DOHH2 (cell line): ENCODE results near the gene AP1B1.
"Not testable (repeated sequence)": the region's sequence is repeated elsewhere in the genome, so short reads cannot be mapped to it uniquely, and the experiment has no call there.

Experiments
- H3F3A ChIP-seq: fragments of 200-600 bp; sonication (generic), shearing (Covaris generic); 2 replicates; pipeline ENCODE4 v1.6.0; 2016; ENCODE audit warnings: antibody characterized with exemption, mild to moderate bottlenecking; ENCODE audit not compliant: control insufficient read depth, insufficient read depth
- H3K27ac ChIP-seq: fragments of 200-600 bp; sonication (generic); 2 replicates; pipeline ENCODE4 v1.5.1; 2014; ENCODE audit warnings: low read depth, mild to moderate bottlenecking, low read length, moderate library complexity
- H3K27me3 ChIP-seq: fragments of 200-600 bp; sonication (generic); 2 replicates; pipeline ENCODE4 v1.6.1; 2014; ENCODE audit warnings: mild to moderate bottlenecking, low read length, mixed read lengths; ENCODE audit not compliant: control insufficient read depth
- H3K36me3 ChIP-seq: fragments of 200-600 bp; sonication (generic); 2 replicates; pipeline ENCODE4 v1.6.1; 2014; ENCODE audit warnings: mild to moderate bottlenecking, low read length, moderate library complexity, mixed read lengths; ENCODE audit not compliant: control insufficient read depth
- H3K4me1 ChIP-seq: fragments of 200-600 bp; sonication (generic); 2 replicates; pipeline ENCODE4 v1.6.1; 2014; ENCODE audit warnings: mild to moderate bottlenecking, low read length, mixed read lengths; ENCODE audit not compliant: control insufficient read depth
- H3K4me2 ChIP-seq: fragments of 200-600 bp; sonication (generic); 2 replicates; pipeline ENCODE4 v1.6.0; 2014; ENCODE audit warnings: mild to moderate bottlenecking, low read length, moderate library complexity
- H3K4me3 ChIP-seq: fragments of 200-600 bp; sonication (generic); 2 replicates; pipeline ENCODE4 v1.5.1; 2014; ENCODE audit warnings: mild to moderate bottlenecking, low read length, mixed read lengths
- H3K79me2 ChIP-seq: fragments of 200-600 bp; sonication (generic); 2 replicates; pipeline ENCODE4 v1.6.1; 2014; ENCODE audit warnings: mild to moderate bottlenecking, low read length, mixed read lengths; ENCODE audit not compliant: control insufficient read depth
- H3K9me2 ChIP-seq: fragments of 200-600 bp; sonication (generic); replicated peaks from 2 replicates; pipeline ENCODE4 v1.6.1; 2014; ENCODE audit warnings: mild to moderate bottlenecking, low read length, mixed read lengths; ENCODE audit not compliant: control insufficient read depth
- H3K9me3 ChIP-seq: fragments of 200-600 bp; sonication (generic); 2 replicates; pipeline ENCODE4 v1.6.1; 2014; ENCODE audit warnings: antibody characterized with exemption, low read length, mixed read lengths; ENCODE audit not compliant: control insufficient read depth, insufficient read depth
- H4K20me1 ChIP-seq: fragments of 200-600 bp; sonication (generic); 2 replicates; pipeline ENCODE4 v1.6.0; 2014; ENCODE audit warnings: low read depth, mild to moderate bottlenecking, antibody characterized with exemption, low read length, moderate library complexity; ENCODE audit not compliant: control insufficient read depth, insufficient read depth
- EZH2phosphoT487 ChIP-seq: fragments of 200-600 bp; sonication (generic); IDR thresholded peaks from 2 replicates; pipeline ENCODE4 v1.6.1; 2017; ENCODE audit warnings: borderline replicate concordance, mild to moderate bottlenecking, antibody characterized with exemption, low read length, moderate library complexity, mixed read lengths
- TF ChIP-seq, protein P1 (sequence below): fragments of 200-600 bp; sonication (generic); IDR thresholded peaks from one replicate; pipeline ENCODE4 v1.5.1; 2014; ENCODE audit warnings: antibody characterized with exemption, mild to moderate bottlenecking, low read depth, low read length; ENCODE audit not compliant: poor library complexity, severe bottlenecking

The AP1B1 gene

DNA sequence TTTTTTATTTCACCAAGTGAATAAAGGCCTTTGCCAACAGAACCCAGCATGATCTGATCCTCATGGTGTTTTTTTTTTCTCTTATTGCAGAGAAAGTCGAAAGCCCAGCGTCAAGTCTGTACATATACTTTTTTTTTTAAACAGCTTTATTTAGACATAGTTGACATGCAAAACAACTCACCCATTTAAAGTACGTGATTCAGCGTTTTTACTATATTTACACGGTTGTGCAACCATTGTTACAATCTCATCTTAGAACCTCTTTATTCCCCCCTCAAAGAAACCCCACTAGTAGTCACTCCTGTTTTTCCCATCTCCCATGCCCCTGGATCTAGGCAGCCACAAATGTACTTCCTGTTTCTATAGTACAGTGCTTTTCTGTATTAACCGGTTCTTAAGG lies 20.6 kb upstream of the AP1B1 start:
- Histone ChIP-seq H3K4me3 (no peak overlapping the region), H3K27me3 (peaks cover 13% of the 10 kb centered on the region), H3F3A (peaks cover 4% of the 10 kb centered on the region; the same call in 1 of the 2 replicates), H4K20me1 (no peaks in the 10 kb centered on the region), H3K9me3 (no peaks in the 10 kb centered on the region), H3K4me2 (peak overlapping the region; percentile 2; the same call in 1 of the 2 replicates), H3K79me2 (no peaks in the 10 kb centered on the region), H3K9me2 (no peaks in the 10 kb centered on the region), H3K4me1 (peaks cover 25% of the 10 kb centered on the region), H3K27ac (no peak overlapping the region), H3K36me3 (no peaks in the 10 kb centered on the region)
- TF ChIP-seq, protein P1, sequence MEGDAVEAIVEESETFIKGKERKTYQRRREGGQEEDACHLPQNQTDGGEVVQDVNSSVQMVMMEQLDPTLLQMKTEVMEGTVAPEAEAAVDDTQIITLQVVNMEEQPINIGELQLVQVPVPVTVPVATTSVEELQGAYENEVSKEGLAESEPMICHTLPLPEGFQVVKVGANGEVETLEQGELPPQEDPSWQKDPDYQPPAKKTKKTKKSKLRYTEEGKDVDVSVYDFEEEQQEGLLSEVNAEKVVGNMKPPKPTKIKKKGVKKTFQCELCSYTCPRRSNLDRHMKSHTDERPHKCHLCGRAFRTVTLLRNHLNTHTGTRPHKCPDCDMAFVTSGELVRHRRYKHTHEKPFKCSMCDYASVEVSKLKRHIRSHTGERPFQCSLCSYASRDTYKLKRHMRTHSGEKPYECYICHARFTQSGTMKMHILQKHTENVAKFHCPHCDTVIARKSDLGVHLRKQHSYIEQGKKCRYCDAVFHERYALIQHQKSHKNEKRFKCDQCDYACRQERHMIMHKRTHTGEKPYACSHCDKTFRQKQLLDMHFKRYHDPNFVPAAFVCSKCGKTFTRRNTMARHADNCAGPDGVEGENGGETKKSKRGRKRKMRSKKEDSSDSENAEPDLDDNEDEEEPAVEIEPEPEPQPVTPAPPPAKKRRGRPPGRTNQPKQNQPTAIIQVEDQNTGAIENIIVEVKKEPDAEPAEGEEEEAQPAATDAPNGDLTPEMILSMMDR: no peak
- TF ChIP-seq EZH2phosphoT487: no peak

- not testable (repeated sequence) for H3K79me2 ChIP-seq, H3K9me2 ChIP-seq, H3F3A ChIP-seq, H3K4me2 ChIP-seq, H3K4me3 ChIP-seq, H4K20me1 ChIP-seq, H3K9me3 ChIP-seq, H3K36me3 ChIP-seq, H3K27ac ChIP-seq, H3K4me1 ChIP-seq
- H3K27me3 ChIP-seq: peaks cover 31% of the 10 kb centered on the region
Observed at GRCh38 chr22:29401538-29401937, 13.2 kb upstream of the AP1B1 start.

DNA sequence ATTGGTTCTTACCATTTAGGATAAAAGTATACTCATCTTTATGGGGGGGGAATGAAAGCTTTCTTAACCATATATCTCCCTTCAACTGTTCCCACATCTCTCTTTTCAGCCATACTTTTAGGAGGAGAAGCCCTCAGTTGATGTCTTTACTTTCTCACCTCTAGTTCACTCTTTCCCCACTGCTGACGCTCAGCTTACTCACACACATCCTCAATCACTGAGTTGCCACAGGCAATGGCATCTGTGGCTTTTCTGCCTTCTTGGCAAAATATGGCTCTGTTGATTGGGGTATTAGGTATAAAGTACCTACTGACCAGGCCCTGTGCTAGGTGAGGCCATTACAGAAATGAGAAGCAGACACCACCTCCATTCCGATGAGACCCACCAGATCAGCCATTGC lies 12.2 kb upstream of the AP1B1 start:
- no peak overlapping the region for H3K4me2 ChIP-seq
- no peaks in the 10 kb centered on the region for H3K4me1 ChIP-seq
- H3K27me3 ChIP-seq: peaks cover 37% of the 10 kb centered on the region
- no peaks in the 10 kb centered on the region for H3K36me3 ChIP-seq
- H3K9me3 ChIP-seq: no peaks in the 10 kb centered on the region
- no peaks in the 10 kb centered on the region for H3K79me2 ChIP-seq
- H3K27ac ChIP-seq: no peak overlapping the region
- H3K4me3 ChIP-seq: no peak overlapping the region
- no peaks in the 10 kb centered on the region for H4K20me1 ChIP-seq
- no peaks in the 10 kb centered on the region for H3K9me2 ChIP-seq
- H3F3A ChIP-seq: no peaks in the 10 kb centered on the region
- TF ChIP-seq, protein P1: no peak
- no peak for TF ChIP-seq EZH2phosphoT487

DNA sequence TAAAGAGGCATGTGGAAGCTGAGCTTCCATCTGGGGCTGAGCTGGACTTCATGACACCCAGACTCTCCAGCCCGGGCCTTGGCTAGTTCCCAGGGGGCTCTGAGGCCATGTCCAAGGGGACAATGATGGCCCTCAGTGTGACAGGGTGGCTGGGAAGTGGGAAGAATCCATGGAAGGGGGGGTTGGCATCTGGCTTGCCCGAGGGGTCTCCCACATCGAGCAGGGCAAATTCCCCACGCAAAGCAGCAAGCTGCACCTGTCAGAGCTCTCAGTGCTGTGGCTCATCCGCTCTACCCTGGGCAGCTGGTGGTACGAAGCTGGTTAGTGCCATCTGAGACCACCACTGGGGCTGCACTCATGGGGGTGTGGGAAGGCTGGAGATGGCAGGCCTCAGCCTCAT lies 9.4 kb upstream of the AP1B1 start:
- peaks cover 10% of the 10 kb centered on the region for H3K4me1 ChIP-seq
- no peak overlapping the region for H3K27ac ChIP-seq
- TF ChIP-seq, protein P1: no peak
- TF ChIP-seq EZH2phosphoT487: no peak
- no peaks in the 10 kb centered on the region for H4K20me1 ChIP-seq
- H3K4me2 ChIP-seq: no peak overlapping the region
- no peak overlapping the region for H3K4me3 ChIP-seq
- H3K79me2 ChIP-seq: no peaks in the 10 kb centered on the region
- no peaks in the 10 kb centered on the region for H3F3A ChIP-seq
- no peaks in the 10 kb centered on the region for H3K9me3 ChIP-seq
- peaks cover 37% of the 10 kb centered on the region for H3K27me3 ChIP-seq
- no peaks in the 10 kb centered on the region for H3K9me2 ChIP-seq
- H3K36me3 ChIP-seq: no peaks in the 10 kb centered on the region
